ENCODE results near the gene AMPD1.

The AMPD1 gene

GRCh38 chr1:114627107-114627506 is 68.2 kb downstream of the AMPD1 start:
- no peak for DNase-seq

- DNase-seq, result no peak
Measured at GRCh38 chr1:114623364-114623763, 72.0 kb downstream of the AMPD1 start.
